ENCODE data around the gene MTAP. TPM values are rescaled to one million over a fixed set of nuclear protein-coding genes. Genes with fewer than 3 reads are reported as not detected.

The MTAP gene
- total RNA-seq: 10 to 100 TPM; 20.4 to 50.2 (median 30.4) TPM

DNA sequence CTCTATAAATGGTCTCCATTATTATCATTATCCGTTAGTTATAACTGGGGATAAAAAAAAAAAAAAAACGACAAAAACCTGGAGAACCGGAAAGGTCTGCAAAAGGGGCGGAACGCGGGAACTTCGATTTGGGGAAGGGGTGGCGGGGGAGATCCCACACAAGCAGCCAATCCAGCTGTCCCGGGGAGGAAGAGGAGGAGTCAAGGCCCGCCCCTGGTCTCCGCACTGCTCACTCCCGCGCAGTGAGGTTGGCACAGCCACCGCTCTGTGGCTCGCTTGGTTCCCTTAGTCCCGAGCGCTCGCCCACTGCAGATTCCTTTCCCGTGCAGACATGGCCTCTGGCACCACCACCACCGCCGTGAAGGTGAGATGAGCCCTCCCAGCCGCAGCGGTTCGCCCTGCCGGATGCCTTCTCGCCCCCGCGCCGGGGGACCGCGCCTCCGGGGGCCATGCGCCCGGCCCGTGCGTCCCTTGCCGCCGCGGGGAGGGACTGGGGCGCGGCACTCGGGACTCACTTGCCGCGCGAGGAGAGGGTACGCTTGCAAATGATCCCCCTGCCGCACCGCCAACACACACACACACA is at the start of gene MTAP:
TSS of gene MTAP (plus strand) at position 219 of the 583 bp plus-strand sequence. CDS start at position 332, 113 bp downstream.
- WGBS, 2 donors: 0 to 1% methylated on average over 36 of the region's 48 CpGs
- peaks cover 0 to 49% (median 15%) of the 10 kb centered on the region in 4 donors for H3K4me1 ChIP-seq

DNA sequence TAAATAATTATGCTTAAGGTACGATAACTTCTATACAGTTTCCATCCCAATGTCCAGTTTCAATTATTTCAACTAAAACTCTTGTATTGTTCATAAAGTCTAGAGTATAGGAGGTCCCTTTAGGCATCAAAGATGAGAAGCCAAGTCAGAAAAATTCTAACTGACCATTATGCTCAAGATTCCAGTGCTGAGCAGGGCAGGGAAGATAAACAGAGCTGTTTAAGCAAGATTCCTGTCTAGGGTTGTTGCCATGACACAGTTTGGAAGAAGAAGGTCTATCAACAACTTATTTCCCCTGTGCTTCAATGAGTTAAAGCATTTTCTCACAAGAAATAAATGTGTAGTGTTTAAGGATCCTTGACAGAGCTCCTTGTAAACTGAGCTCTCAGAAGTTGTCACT is 48.9 kb upstream of the MTAP start:
- WGBS, 2 donors: 84 to 89% methylated on average over 1 of the region's 1 CpG

More for the DNA sequence above, at the start of gene MTAP:
- Histone ChIP-seq H3K4me3 (peak within 1 kb of the TSS; percentile 83 to 89 (median 86)), H3K9me3 (no peaks in the 10 kb centered on the region), H3K27me3 (no peaks in the 10 kb centered on the region), H3K27ac (peak within 1 kb of the TSS; percentile 87 to 97 (median 90)), H3K36me3 (no peaks in the 10 kb centered on the region)
- TF ChIP-seq, protein P1, sequence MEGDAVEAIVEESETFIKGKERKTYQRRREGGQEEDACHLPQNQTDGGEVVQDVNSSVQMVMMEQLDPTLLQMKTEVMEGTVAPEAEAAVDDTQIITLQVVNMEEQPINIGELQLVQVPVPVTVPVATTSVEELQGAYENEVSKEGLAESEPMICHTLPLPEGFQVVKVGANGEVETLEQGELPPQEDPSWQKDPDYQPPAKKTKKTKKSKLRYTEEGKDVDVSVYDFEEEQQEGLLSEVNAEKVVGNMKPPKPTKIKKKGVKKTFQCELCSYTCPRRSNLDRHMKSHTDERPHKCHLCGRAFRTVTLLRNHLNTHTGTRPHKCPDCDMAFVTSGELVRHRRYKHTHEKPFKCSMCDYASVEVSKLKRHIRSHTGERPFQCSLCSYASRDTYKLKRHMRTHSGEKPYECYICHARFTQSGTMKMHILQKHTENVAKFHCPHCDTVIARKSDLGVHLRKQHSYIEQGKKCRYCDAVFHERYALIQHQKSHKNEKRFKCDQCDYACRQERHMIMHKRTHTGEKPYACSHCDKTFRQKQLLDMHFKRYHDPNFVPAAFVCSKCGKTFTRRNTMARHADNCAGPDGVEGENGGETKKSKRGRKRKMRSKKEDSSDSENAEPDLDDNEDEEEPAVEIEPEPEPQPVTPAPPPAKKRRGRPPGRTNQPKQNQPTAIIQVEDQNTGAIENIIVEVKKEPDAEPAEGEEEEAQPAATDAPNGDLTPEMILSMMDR (IDR thresholded peaks at IDR 0.05): no peak
- peak; percentile 66 to 76 for TF ChIP-seq POLR2A (IDR thresholded peaks at IDR 0.05)
- peak in 1 of 2 donors; percentile 85 for TF ChIP-seq EP300 (IDR thresholded peaks at IDR 0.05)
- DNase-seq (ENCODE audit: low spot score in 2 of 2): peak; percentile 87

DNA sequence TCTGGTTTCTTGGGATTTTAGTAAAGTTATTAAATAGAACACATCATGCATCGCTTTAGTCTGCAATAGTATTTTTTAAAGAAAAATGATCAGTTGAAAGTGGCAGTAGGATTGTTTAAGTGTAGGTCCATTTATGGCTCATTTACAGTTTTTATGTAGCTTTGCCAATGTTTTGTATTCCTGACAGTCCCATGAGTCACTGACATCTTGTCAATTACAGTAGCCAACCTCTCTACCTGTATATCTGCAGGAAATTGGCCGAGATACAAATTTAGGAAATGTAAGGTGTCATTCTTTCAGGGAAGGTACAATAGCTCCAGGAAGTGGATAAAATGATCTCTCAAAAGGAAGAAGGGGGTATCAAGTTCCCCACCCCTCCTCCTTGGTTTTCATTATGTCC is 47.7 kb upstream of the MTAP start:
- Histone ChIP-seq H3K4me3 (no peak overlapping the region), H3K4me1 (no peaks in the 10 kb centered on the region), H3K27ac (no peak overlapping the region), H3K9me3 (no peaks in the 10 kb centered on the region), H3K27me3 (no peaks in the 10 kb centered on the region), H3K36me3 (no peaks in the 10 kb centered on the region)
- no peak for DNase-seq (ENCODE audit: low spot score in 2 of 2)
- 73 to 84% methylated on average over 2 of the region's 2 CpGs for WGBS, 2 donors
- TF ChIP-seq EP300 (IDR thresholded peaks at IDR 0.05) (no peak), POLR2A (IDR thresholded peaks at IDR 0.05) (no peak)
- TF ChIP-seq, protein P1 (IDR thresholded peaks at IDR 0.05): no peak

More for the DNA sequence above, 48.9 kb upstream of the MTAP start:
- TF ChIP-seq, protein P1 (IDR thresholded peaks at IDR 0.05): no peak
- TF ChIP-seq EP300 (IDR thresholded peaks at IDR 0.05) (no peak), POLR2A (IDR thresholded peaks at IDR 0.05) (no peak)
- Histone ChIP-seq H3K36me3 (no peaks in the 10 kb centered on the region), H3K27me3 (no peaks in the 10 kb centered on the region), H3K4me3 (no peak overlapping the region), H3K9me3 (no peaks in the 10 kb centered on the region), H3K4me1 (no peaks in the 10 kb centered on the region), H3K27ac (no peak overlapping the region)
- DNase-seq (ENCODE audit: low spot score in 2 of 2): no peak

DNA sequence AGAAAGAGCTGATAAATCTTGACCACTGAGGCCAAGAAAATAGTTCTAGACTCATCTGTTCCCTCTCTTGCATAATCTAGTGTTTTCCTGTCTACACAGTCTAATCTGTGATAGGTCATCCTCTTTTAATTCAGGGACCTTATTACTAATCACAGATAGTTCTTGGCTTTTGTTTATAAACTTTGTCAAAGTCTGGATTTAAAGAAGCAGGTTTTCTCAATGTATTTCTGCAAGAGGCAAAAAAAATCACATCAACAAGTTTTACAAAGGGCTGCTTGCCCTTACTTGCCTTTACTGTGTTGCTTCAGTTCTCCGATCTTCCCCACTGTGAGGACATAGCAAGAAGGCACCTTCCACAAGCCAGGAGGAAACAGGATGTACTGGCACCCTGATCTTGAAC is 43.9 kb upstream of the MTAP start:
- Histone ChIP-seq H3K4me1 (no peaks in the 10 kb centered on the region), H3K27ac (no peak overlapping the region), H3K27me3 (no peaks in the 10 kb centered on the region), H3K9me3 (no peaks in the 10 kb centered on the region), H3K36me3 (no peaks in the 10 kb centered on the region), H3K4me3 (no peak overlapping the region)
- WGBS, 2 donors: 84 to 95% methylated on average over 1 of the region's 1 CpG
- TF ChIP-seq, protein P1 (IDR thresholded peaks at IDR 0.05): no peak
- TF ChIP-seq POLR2A (IDR thresholded peaks at IDR 0.05) (no peak), EP300 (IDR thresholded peaks at IDR 0.05) (no peak)
- no peak for DNase-seq (ENCODE audit: low spot score in 2 of 2)

DNA sequence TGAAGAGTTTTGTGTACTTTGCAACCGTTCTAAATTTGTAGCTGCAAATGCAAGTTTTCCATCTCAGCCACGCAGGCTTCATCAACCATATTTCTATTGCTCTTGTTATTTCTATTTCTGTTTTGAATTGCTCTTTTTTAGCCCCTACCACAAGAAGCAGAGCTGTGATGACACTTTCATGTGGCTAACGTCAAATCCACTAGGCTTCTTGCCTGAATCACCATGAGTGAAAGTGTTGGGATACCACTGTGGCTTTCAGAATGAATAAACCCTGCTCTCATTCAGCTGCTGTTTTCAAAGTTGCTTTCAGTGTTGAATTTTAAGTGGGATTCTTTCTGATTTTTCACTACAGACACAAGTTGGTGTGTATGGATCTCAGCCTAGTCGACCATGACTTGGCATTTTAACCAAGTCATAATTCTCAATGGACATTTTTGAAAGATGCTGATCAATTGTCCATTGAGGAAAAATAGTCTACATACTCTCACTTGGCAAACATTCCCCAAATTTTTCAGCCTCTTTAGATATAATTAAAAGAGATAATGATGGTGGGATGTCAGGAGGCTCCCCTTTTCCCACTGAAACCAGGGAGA is 41.0 kb upstream of the MTAP start:
- H3K4me1 ChIP-seq: no peaks in the 10 kb centered on the region
- H3K36me3 ChIP-seq: no peaks in the 10 kb centered on the region
- no peak for DNase-seq (ENCODE audit: low spot score in 2 of 2)
- no peak overlapping the region for H3K4me3 ChIP-seq
- 53 to 58% methylated on average over 4 of the region's 4 CpGs for WGBS, 2 donors
- H3K9me3 ChIP-seq: no peaks in the 10 kb centered on the region
- H3K27ac ChIP-seq: no peak overlapping the region
- H3K27me3 ChIP-seq: no peaks in the 10 kb centered on the region
- TF ChIP-seq, protein P1 (IDR thresholded peaks at IDR 0.05): no peak
- TF ChIP-seq EP300 (IDR thresholded peaks at IDR 0.05) (no peak), POLR2A (IDR thresholded peaks at IDR 0.05) (no peak)
